Measurements from ENCODE around the gene SSTR1. TPM values are rescaled to one million over a fixed set of nuclear protein-coding genes. Genes with fewer than 3 reads are reported as not detected.
"Not testable (repeated sequence)": the region's sequence is repeated elsewhere in the genome, so short reads cannot be mapped to it uniquely, and the experiment has no call there.

Gene SSTR1
- total RNA-seq, 6 donors from 2014 or later: under 0.01 to 14.4 (median 3.1) TPM

- H3K4me3 ChIP-seq: no peak overlapping the region
- DNase-seq (no peak), ATAC-seq (ENCODE audit: low FRiP score in 2 of 2) (no peak)
- no peaks in the 10 kb centered on the region for H3K27me3 ChIP-seq
- H3K4me1 ChIP-seq: no peaks in the 10 kb centered on the region
- no peak overlapping the region for H3K27ac ChIP-seq
- 62 to 64% methylated on average over 1 of the region's 1 CpG for WGBS, 2 donors
- TF ChIP-seq EP300 (IDR thresholded peaks at IDR 0.05) (no peak), POLR2A (IDR thresholded peaks at IDR 0.05) (no peak), POLR2AphosphoS5 (IDR thresholded peaks at IDR 0.05) (no peak), CTCF (IDR thresholded peaks at IDR 0.05) (no peak)
- H3K9me3 ChIP-seq: no peaks in the 10 kb centered on the region
- no peaks in the 10 kb centered on the region for H3K36me3 ChIP-seq
These were observed 21.5 kb upstream of the SSTR1 start for GRCh38 chr14:38186216-38186615.

- Histone ChIP-seq H3K27ac (no peak overlapping the region), H3K4me1 (no peaks in the 10 kb centered on the region), H3K27me3 (no peaks in the 10 kb centered on the region), H3K36me3 (no peaks in the 10 kb centered on the region), H3K4me3 (no peak overlapping the region), H3K9me3 (no peaks in the 10 kb centered on the region)
- ATAC-seq (ENCODE audit: low FRiP score in 2 of 2) (no peak), DNase-seq (no peak)
- TF ChIP-seq EP300 (IDR thresholded peaks at IDR 0.05) (no peak), POLR2A (IDR thresholded peaks at IDR 0.05) (no peak), POLR2AphosphoS5 (IDR thresholded peaks at IDR 0.05) (no peak), CTCF (IDR thresholded peaks at IDR 0.05) (no peak)
- 84 to 87% methylated on average over 2 of the region's 2 CpGs for WGBS, 2 donors
These were observed 20.2 kb upstream of the SSTR1 start for GRCh38 chr14:38187528-38187927.

- Histone ChIP-seq H3K4me3 (no peak overlapping the region), H3K27me3 (no peaks in the 10 kb centered on the region), H3K36me3 (no peaks in the 10 kb centered on the region), H3K9me3 (no peaks in the 10 kb centered on the region), H3K27ac (no peak overlapping the region), H3K4me1 (no peaks in the 10 kb centered on the region)
- TF ChIP-seq POLR2A (IDR thresholded peaks at IDR 0.05): no peak
- TF ChIP-seq POLR2AphosphoS5 (IDR thresholded peaks at IDR 0.05): no peak
- no peak for TF ChIP-seq CTCF (IDR thresholded peaks at IDR 0.05)
- no peak for TF ChIP-seq EP300 (IDR thresholded peaks at IDR 0.05)
- DNase-seq (no peak), ATAC-seq (ENCODE audit: low FRiP score in 2 of 2) (no peak)
- WGBS, 2 donors: 95 to 97% methylated on average over 4 of the region's 4 CpGs
These were observed 17.6 kb upstream of the SSTR1 start for GRCh38 chr14:38189930-38190726.

GRCh38 chr14:38190846-38191245, 16.9 kb upstream of the SSTR1 start:
- H3K27me3 ChIP-seq; H3K36me3 ChIP-seq; ATAC-seq (ENCODE audit: low FRiP score in 2 of 2); H3K27ac ChIP-seq; H3K4me1 ChIP-seq; H3K4me3 ChIP-seq; H3K9me3 ChIP-seq; DNase-seq: not testable (repeated sequence)
- WGBS, 2 donors: 88 to 90% methylated on average over 11 of the region's 11 CpGs

- not testable (repeated sequence) for H3K27me3 ChIP-seq; H3K36me3 ChIP-seq; H3K27ac ChIP-seq; ATAC-seq (ENCODE audit: low FRiP score in 2 of 2); DNase-seq; H3K9me3 ChIP-seq; H3K4me1 ChIP-seq; H3K4me3 ChIP-seq
- 83 to 89% methylated on average over 10 of the region's 10 CpGs for WGBS, 2 donors
These were observed 16.2 kb upstream of the SSTR1 start for GRCh38 chr14:38191491-38191890.

Data from upper lobe of left lung (tissue), 6 donors.